DMS 273 treated with DMSO at 0.1 percent for 48 hours (cell line): ENCODE measurements around the gene RELL2.

ENCODE experiments used
- DNase-seq: peaks from one replicate; lab custom pipeline; 2025; lab: John Stamatoyannopoulos, UW

Gene RELL2

GRCh38 chr5:141618804-141619554 is 17.8 kb upstream of the RELL2 start, which contains the start of gene DIAPH1:
Gene DIAPH1, minus strand, starts transcription at chr5:141619000. Its CDS starts 86 bp downstream, at chr5:141618914.
- peak; percentile 89 for DNase-seq

- DNase-seq: no peak
Observed at GRCh38 chr5:141623186-141623585, 13.6 kb upstream of the RELL2 start.

- DNase-seq: no peak
Observed at GRCh38 chr5:141623611-141624010, 13.2 kb upstream of the RELL2 start.

- no peak for DNase-seq
Observed at GRCh38 chr5:141628175-141628788, 8.5 kb upstream of the RELL2 start.

GRCh38 chr5:141630570-141631140 is 6.1 kb upstream of the RELL2 start:
- no peak for DNase-seq

GRCh38 chr5:141632650-141633049 is 4.1 kb upstream of the RELL2 start:
- no peak for DNase-seq

GRCh38 chr5:141633871-141634561 is 2.8 kb upstream of the RELL2 start:
- no peak for DNase-seq

GRCh38 chr5:141634720-141635119 is 2.1 kb upstream of the RELL2 start:
- no peak for DNase-seq

GRCh38 chr5:141635646-141636045 is 1.2 kb upstream of the RELL2 start:
- DNase-seq: no peak

- no peak for DNase-seq
Observed at GRCh38 chr5:141636106-141636412, 738 bp upstream of the RELL2 start.

- DNase-seq: no peak
Observed at GRCh38 chr5:141637123-141637766, 448 bp downstream of the RELL2 start.

GRCh38 chr5:141637767-141638419 is 1.1 kb downstream of the RELL2 start:
- DNase-seq: no peak

GRCh38 chr5:141638771-141639170 is 2.0 kb downstream of the RELL2 start:
- no peak for DNase-seq

GRCh38 chr5:141639357-141640050 is 2.7 kb downstream of the RELL2 start:
- DNase-seq: no peak

- no peak for DNase-seq
Observed at GRCh38 chr5:141640051-141640415, 3.2 kb downstream of the RELL2 start.

GRCh38 chr5:141640698-141641097 is 3.9 kb downstream of the RELL2 start:
- DNase-seq: no peak

- no peak for DNase-seq
Observed at GRCh38 chr5:141641634-141642267, 5.0 kb downstream of the RELL2 start.

GRCh38 chr5:141646026-141646425 is 9.2 kb downstream of the RELL2 start:
- DNase-seq: no peak

GRCh38 chr5:141647242-141647641 is 10.4 kb downstream of the RELL2 start:
- no peak for DNase-seq

GRCh38 chr5:141647851-141648250 is 11.1 kb downstream of the RELL2 start:
- DNase-seq: no peak
